ENCODE results near the gene COMMD2.

The COMMD2 gene

GRCh38 chr3:149752051-149752787 is at the start of gene COMMD2:
Gene COMMD2, minus strand, starts transcription at chr3:149752489. Its CDS starts 45 bp downstream, at chr3:149752444.
- DNase-seq (ENCODE audit: low read depth in 2 of 2), result peak; percentile 59 to 63

GRCh38 chr3:149801639-149802038 is 49.4 kb upstream of the COMMD2 start:
- DNase-seq (ENCODE audit: low read depth in 2 of 2), result no peak

GRCh38 chr3:149801195-149801594 is 48.9 kb upstream of the COMMD2 start:
- DNase-seq (ENCODE audit: low read depth in 2 of 2), result no peak

- DNase-seq (ENCODE audit: low read depth in 2 of 2), result no peak
Measured at GRCh38 chr3:149800693-149801092, 48.4 kb upstream of the COMMD2 start.

GRCh38 chr3:149796026-149796425 is 43.7 kb upstream of the COMMD2 start:
- DNase-seq (ENCODE audit: low read depth in 2 of 2), result no peak

- DNase-seq (ENCODE audit: low read depth in 2 of 2), result no peak
Measured at GRCh38 chr3:149792452-149793270, 40.4 kb upstream of the COMMD2 start, which contains the start of gene ANKUB1. Gene ANKUB1, minus strand, starts transcription at chr3:149792554. Its CDS starts 188 bp downstream, at chr3:149792366.

GRCh38 chr3:149790698-149791097 is 38.4 kb upstream of the COMMD2 start:
- no peak for DNase-seq (ENCODE audit: low read depth in 2 of 2)

GRCh38 chr3:149790268-149790667 is 38.0 kb upstream of the COMMD2 start:
- no peak for DNase-seq (ENCODE audit: low read depth in 2 of 2)

- no peak for DNase-seq (ENCODE audit: low read depth in 2 of 2)
Measured at GRCh38 chr3:149784064-149784704, 31.9 kb upstream of the COMMD2 start.

GRCh38 chr3:149783576-149783975 is 31.3 kb upstream of the COMMD2 start:
- no peak for DNase-seq (ENCODE audit: low read depth in 2 of 2)

GRCh38 chr3:149781741-149782140 is 29.5 kb upstream of the COMMD2 start:
- no peak for DNase-seq (ENCODE audit: low read depth in 2 of 2)

- DNase-seq (ENCODE audit: low read depth in 2 of 2), result no peak
Measured at GRCh38 chr3:149781211-149781610, 28.9 kb upstream of the COMMD2 start.

GRCh38 chr3:149777414-149778214 is 25.3 kb upstream of the COMMD2 start:
- DNase-seq (ENCODE audit: low read depth in 2 of 2), result no peak

GRCh38 chr3:149776170-149776569 is 23.9 kb upstream of the COMMD2 start:
- DNase-seq (ENCODE audit: low read depth in 2 of 2), result no peak

GRCh38 chr3:149772861-149773260 is 20.6 kb upstream of the COMMD2 start:
- no peak for DNase-seq (ENCODE audit: low read depth in 2 of 2)

GRCh38 chr3:149771652-149772271 is 19.5 kb upstream of the COMMD2 start:
- peak; percentile 1 to 24 for DNase-seq (ENCODE audit: low read depth in 2 of 2)

- DNase-seq (ENCODE audit: low read depth in 2 of 2), result no peak
Measured at GRCh38 chr3:149770246-149770645, 18.0 kb upstream of the COMMD2 start.

- DNase-seq (ENCODE audit: low read depth in 2 of 2), result no peak
Measured at GRCh38 chr3:149768704-149769103, 16.4 kb upstream of the COMMD2 start.

- DNase-seq (ENCODE audit: low read depth in 2 of 2), result no peak
Measured at GRCh38 chr3:149767720-149768119, 15.4 kb upstream of the COMMD2 start.

GRCh38 chr3:149765762-149766334 is 13.6 kb upstream of the COMMD2 start:
- no peak for DNase-seq (ENCODE audit: low read depth in 2 of 2)

- no peak for DNase-seq (ENCODE audit: low read depth in 2 of 2)
Measured at GRCh38 chr3:149764302-149764701, 12.0 kb upstream of the COMMD2 start.
